ENCODE data around the gene MACF1. TPM values are rescaled to one million over a fixed set of nuclear protein-coding genes. Genes with fewer than 3 reads are reported as not detected.

Gene MACF1
- total RNA-seq, 1 experiment from 2014 or later = 189 TPM

GRCh38 chr1:39411526-39412478 is 207.3 kb downstream of the MACF1 start:
- Histone ChIP-seq H3K4me3 (peak overlapping the region; percentile 97), H3K79me2 (ENCODE audit: low read depth) (peaks cover 60% of the 10 kb centered on the region), H3K27me3 (ENCODE audit: insufficient read depth, low read depth) (no peaks in the 10 kb centered on the region), H3K4me1 (replicated peaks; ENCODE audit: insufficient read depth) (peaks cover 56% of the 10 kb centered on the region), H3K9me3 (ENCODE audit: insufficient read depth, low read depth) (no peaks in the 10 kb centered on the region), H3K27ac (no peak overlapping the region), H2AFZ (no peak overlapping the region), H3F3A (ENCODE audit: insufficient read depth, low read depth) (peaks cover 19% of the 10 kb centered on the region), H3K36me3 (ENCODE audit: low read depth) (peaks cover 7% of the 10 kb centered on the region; the same call in 1 of the 2 replicates), H3K9me2 (ENCODE audit: insufficient read depth) (no peaks in the 10 kb centered on the region), H4K20me1 (ENCODE audit: insufficient read depth) (peaks cover 14% of the 10 kb centered on the region), H3K4me2 (peak overlapping the region; percentile 99)
- ChIA-PET CTCF (interaction anchor here (0.5 to 3.4 kb wide), 17 partner anchors 12 to 317 kb away, joined by 3 to 22 read pairs (median 7); no protein-coding TSS in a partner anchor), POLR2A (ENCODE audit: unreplicated experiment) (interaction anchor here (0.6 to 0.9 kb wide), 5 partner anchors 8 to 279 kb away, joined by 3 to 11 read pairs (median 4); no protein-coding TSS in a partner anchor)
- BruUV-seq (replicated peaks) = no TSS peak
- intact Hi-C loops (cut with micrococcal nuclease; ENCODE audit: unreplicated experiment) = loop anchor here (1.0 to 10.0 kb wide), 5 partner anchors 25 to 309 kb away; no protein-coding TSS in a partner anchor
- no peak for DNase-seq
- no peak for TF ChIP-seq EZH2 (IDR thresholded peaks at IDR 0.05; ENCODE audit: low read depth)
- TF ChIP-seq, protein P1, sequence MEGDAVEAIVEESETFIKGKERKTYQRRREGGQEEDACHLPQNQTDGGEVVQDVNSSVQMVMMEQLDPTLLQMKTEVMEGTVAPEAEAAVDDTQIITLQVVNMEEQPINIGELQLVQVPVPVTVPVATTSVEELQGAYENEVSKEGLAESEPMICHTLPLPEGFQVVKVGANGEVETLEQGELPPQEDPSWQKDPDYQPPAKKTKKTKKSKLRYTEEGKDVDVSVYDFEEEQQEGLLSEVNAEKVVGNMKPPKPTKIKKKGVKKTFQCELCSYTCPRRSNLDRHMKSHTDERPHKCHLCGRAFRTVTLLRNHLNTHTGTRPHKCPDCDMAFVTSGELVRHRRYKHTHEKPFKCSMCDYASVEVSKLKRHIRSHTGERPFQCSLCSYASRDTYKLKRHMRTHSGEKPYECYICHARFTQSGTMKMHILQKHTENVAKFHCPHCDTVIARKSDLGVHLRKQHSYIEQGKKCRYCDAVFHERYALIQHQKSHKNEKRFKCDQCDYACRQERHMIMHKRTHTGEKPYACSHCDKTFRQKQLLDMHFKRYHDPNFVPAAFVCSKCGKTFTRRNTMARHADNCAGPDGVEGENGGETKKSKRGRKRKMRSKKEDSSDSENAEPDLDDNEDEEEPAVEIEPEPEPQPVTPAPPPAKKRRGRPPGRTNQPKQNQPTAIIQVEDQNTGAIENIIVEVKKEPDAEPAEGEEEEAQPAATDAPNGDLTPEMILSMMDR (conservative IDR thresholded peaks at IDR 0.05) = no peak

GRCh38 chr1:39412892-39413291 is 208.4 kb downstream of the MACF1 start:
- no peak overlapping the region for H3K4me3 ChIP-seq
- DNase-seq = no peak
- H3K4me2 ChIP-seq = peak overlapping the region; percentile 99; the same call in 1 of the 2 replicates
- POLR2A ChIA-PET (ENCODE audit: unreplicated experiment) = no interaction called here
- CTCF ChIA-PET = interaction anchor here (3.4 kb wide), 1 partner anchor 26 kb away, joined by 22 read pairs; no protein-coding TSS in a partner anchor
- H3K4me1 ChIP-seq (replicated peaks; ENCODE audit: insufficient read depth) = peaks cover 45% of the 10 kb centered on the region
- no peaks in the 10 kb centered on the region for H3K9me2 ChIP-seq (ENCODE audit: insufficient read depth)
- peaks cover 19% of the 10 kb centered on the region for H4K20me1 ChIP-seq (ENCODE audit: insufficient read depth)
- H3F3A ChIP-seq (ENCODE audit: insufficient read depth, low read depth) = peaks cover 9% of the 10 kb centered on the region
- H3K36me3 ChIP-seq (ENCODE audit: low read depth) = peaks cover 11% of the 10 kb centered on the region; the same call in 1 of the 2 replicates
- H3K79me2 ChIP-seq (ENCODE audit: low read depth) = peaks cover 67% of the 10 kb centered on the region
- H3K27ac ChIP-seq = no peak overlapping the region
- no TSS peak for BruUV-seq (replicated peaks)
- H3K27me3 ChIP-seq (ENCODE audit: insufficient read depth, low read depth) = no peaks in the 10 kb centered on the region
- TF ChIP-seq, protein P1 (conservative IDR thresholded peaks at IDR 0.05) = no peak
- H2AFZ ChIP-seq = no peak overlapping the region
- intact Hi-C loops (cut with micrococcal nuclease; ENCODE audit: unreplicated experiment) = loop anchor here (10.0 kb wide), 1 partner anchor 58 kb away; no protein-coding TSS in a partner anchor
- no peaks in the 10 kb centered on the region for H3K9me3 ChIP-seq (ENCODE audit: insufficient read depth, low read depth)

- ChIA-PET POLR2A (ENCODE audit: unreplicated experiment) (no interaction called here), CTCF (interaction anchor here (0.6 kb wide), 1 partner anchor 33 kb away, joined by 4 read pairs; no protein-coding TSS in a partner anchor)
- Histone ChIP-seq H2AFZ (no peak overlapping the region), H3K36me3 (ENCODE audit: low read depth) (peaks cover 14% of the 10 kb centered on the region; the same call in 1 of the 2 replicates), H3K4me2 (peak overlapping the region; percentile 40), H3K4me1 (replicated peaks; ENCODE audit: insufficient read depth) (peaks cover 42% of the 10 kb centered on the region), H3K79me2 (ENCODE audit: low read depth) (peaks cover 70% of the 10 kb centered on the region), H3K27ac (no peak overlapping the region), H4K20me1 (ENCODE audit: insufficient read depth) (peaks cover 19% of the 10 kb centered on the region), H3K4me3 (no peak overlapping the region), H3K9me2 (ENCODE audit: insufficient read depth) (no peaks in the 10 kb centered on the region), H3F3A (ENCODE audit: insufficient read depth, low read depth) (peaks cover 6% of the 10 kb centered on the region), H3K27me3 (ENCODE audit: insufficient read depth, low read depth) (no peaks in the 10 kb centered on the region), H3K9me3 (ENCODE audit: insufficient read depth, low read depth) (no peaks in the 10 kb centered on the region)
- BruUV-seq (replicated peaks) = no TSS peak
- intact Hi-C loops (cut with micrococcal nuclease; ENCODE audit: unreplicated experiment) = loop anchor here (10.0 kb wide), 1 partner anchor 59 kb away; no protein-coding TSS in a partner anchor
- DNase-seq = no peak
- no peak for TF ChIP-seq EZH2 (IDR thresholded peaks at IDR 0.05; ENCODE audit: low read depth)
- TF ChIP-seq, protein P1 (conservative IDR thresholded peaks at IDR 0.05) = no peak
Measured at GRCh38 chr1:39413902-39414528, 209.5 kb downstream of the MACF1 start.

All from PC-9 (cell line).